GM12872 (cell line): ENCODE results near the gene PNO1.
A peak's percentile ranks its signal among the peaks of the same experiment; 100 is the strongest.

Source experiments
- CTCF ChIP-seq: IDR thresholded peaks from 3 replicates; pipeline ENCODE4 v1.5.1; 2011; ENCODE audit warnings: low read depth, mild to moderate bottlenecking, low read length, moderate library complexity; ENCODE audit not compliant: insufficient read depth

PNO1 gene

GRCh38 chr2:68157402-68158133, at the start of gene PNO1:
Gene PNO1 (plus strand): TSS chr2:68157888. CDS start chr2:68157935, 47 bp downstream.
- no peak for TF ChIP-seq CTCF

- TF ChIP-seq CTCF = no peak
Observed at GRCh38 chr2:68108120-68108519, 49.6 kb upstream of the PNO1 start.

- no peak for TF ChIP-seq CTCF
Observed at GRCh38 chr2:68110102-68110501, 47.6 kb upstream of the PNO1 start.

DNA sequence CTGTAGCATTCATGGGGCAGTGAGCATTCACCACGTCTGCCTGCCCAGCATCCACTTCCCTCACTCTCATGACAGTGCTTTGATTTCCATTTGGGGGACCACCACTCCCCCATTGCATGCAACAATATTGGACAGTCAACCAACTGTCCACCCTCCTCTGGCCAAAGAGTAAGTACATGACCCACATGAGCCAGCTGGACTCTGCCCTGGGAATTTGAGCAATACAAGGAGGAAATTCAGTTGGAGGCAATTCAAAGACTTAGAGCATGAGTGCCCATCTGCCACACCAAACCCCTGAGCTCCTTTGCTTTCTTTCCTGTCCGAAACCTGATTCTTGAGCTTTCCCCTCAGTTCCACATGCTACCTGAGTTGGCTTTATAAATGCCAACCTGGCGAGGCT, 41.7 kb upstream of the PNO1 start:
- no peak for TF ChIP-seq CTCF

DNA sequence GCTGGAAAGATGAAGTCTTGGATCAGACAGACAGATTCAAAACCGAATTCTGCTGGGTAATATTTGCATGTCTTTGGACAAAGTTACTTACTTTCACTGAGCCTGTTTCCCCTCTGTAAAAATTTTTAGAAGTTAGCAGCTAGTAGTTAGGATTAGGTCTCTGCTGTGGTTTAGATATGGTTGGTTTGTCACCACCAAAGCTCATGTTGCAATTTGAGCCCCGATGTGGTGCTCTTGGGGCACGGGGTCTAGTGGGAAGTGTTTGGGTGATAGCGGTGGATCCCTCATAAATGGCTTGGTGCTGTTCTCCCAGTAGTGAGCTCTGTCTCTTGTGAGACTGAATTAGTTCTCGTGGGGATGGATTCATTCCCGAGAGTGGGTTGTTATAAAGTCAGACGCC, 38.9 kb upstream of the PNO1 start:
- TF ChIP-seq CTCF = no peak

DNA sequence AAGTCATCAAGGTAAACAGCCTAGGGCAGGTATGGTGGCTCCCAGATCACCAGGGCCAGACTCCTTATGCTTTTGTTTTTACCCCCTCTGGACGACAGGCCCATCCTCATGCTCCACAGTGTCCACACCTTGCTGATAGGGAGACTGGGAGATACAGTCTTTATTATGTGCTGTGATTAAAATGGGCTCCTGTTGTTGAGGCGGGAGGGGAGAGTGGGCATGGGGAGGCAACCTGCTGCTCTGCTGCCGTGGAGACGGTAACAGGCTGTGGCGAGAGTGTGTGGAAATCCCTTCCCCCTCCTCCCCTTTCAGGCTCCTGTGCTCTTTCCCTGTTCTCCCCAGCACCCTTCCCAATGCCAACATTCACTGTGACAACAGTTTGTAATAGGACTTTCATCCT, 38.2 kb upstream of the PNO1 start:
- TF ChIP-seq CTCF = no peak

DNA sequence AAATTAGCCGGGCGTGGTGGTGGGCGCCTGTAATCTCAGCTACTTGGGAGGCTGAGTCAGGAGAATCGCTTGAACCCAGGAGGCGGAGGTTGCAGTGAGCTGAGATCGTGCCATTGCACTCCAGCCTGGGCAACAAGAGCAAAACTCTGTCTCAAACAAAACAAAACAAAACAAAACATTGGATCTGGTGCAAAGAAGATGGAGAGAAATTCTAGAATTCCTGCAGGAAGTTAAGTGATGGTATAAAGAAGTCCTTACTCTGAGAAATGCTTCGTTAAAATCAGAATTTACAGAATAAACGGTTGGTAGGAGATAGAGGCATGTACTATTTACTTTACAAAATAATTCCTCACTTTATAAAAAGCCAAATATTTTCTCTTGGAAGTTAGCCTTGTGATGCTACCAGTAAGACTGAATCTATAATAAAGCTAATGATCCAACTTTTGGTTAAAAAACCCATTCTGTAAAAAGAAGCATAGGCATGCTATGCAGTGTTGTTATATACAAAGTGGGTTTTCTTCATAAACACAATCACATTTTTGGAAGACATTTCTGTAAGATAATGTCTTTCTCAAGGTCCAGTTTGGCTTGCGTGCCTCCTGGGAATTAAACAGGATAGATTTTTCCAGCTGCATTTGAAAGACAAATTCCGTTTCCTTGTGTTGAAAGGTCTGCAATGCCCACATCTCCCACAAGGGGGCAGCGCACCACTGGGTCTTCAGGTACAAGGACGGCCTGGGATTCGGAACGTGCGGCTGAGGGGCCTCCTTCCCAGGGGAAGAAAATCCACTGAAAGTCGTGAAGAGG, 35.6 kb upstream of the PNO1 start:
- peak; percentile 96 for TF ChIP-seq CTCF
